HL-60 (cell line): Measurements from ENCODE around the gene ST6GAL1.

ENCODE experiments used
- CTCF ChIP-seq: IDR thresholded peaks from one replicate; pipeline ENCODE4 v1.5.1; 2011; ENCODE audit warnings: low read length, control low read depth, inconsistent platforms; ENCODE audit not compliant: insufficient read depth
- POLR2AphosphoS5 ChIP-seq: IDR thresholded peaks from 2 replicates; pipeline ENCODE4 v1.6.1; 2012; ENCODE audit warnings: low read depth
- REST ChIP-seq: IDR thresholded peaks from 2 replicates; pipeline ENCODE4 v1.6.1; 2012; ENCODE audit warnings: low read depth; ENCODE audit not compliant: insufficient replicate concordance

GRCh38 chr3:186963636-186964035 is 33.3 kb downstream of the ST6GAL1 start:
- TF ChIP-seq CTCF = no peak
- no peak for TF ChIP-seq POLR2AphosphoS5
- TF ChIP-seq REST = no peak
